NOMO-1 treated with dmso at 0.1 percent for 144 hours (cell line): ENCODE measurements around the gene HABP2.

Experiments
- DNase-seq: peaks from one replicate; lab custom pipeline; 2025; ENCODE audit not compliant: unreplicated experiment; lab: John Stamatoyannopoulos, UW

The HABP2 gene

DNA sequence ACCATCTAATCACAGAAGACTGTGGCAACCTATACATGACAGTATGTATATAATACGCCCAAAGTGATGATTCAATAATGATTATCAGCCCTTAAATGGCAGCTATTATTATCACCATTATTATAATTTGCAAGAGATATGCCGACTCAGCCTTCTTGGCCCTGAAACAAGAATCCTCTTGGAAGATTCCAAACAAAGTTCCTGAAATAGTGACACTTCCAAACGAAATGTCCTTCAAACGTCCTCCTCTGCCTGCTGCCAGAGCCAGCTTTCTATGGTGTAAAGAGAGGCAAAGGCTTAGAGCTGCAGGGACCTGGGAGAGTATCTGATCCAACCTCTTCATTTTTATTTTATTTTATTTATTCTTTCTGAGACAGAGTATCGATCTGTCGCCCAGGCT is 75.0 kb downstream of the HABP2 start:
- DNase-seq: no peak

DNA sequence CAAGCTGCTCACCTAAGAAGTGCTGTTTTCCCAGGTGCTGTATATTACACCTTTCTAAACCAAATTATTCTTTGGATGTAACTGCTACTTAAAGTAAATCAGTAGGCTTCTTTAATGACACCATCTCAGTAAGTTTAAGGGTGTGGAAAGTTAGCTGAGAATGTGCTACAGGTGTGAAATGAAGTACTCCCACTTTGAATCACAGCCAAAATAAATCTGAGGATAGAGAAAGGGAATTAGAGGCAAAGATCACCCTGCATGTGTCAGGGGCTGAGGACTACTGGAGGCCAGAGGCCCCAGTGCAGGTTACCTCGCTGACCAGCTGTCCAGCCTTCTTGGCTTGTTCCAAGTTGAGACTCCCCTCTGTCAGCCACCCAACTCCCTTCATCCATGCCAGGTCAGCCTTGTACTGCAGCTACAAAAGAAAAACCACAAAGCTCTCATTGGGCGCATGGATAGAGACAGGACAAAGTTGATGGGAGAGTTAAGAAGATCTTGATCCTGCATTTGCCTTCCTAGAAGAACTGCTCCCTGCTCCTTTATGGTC is 75.8 kb downstream of the HABP2 start:
- no peak for DNase-seq

DNA sequence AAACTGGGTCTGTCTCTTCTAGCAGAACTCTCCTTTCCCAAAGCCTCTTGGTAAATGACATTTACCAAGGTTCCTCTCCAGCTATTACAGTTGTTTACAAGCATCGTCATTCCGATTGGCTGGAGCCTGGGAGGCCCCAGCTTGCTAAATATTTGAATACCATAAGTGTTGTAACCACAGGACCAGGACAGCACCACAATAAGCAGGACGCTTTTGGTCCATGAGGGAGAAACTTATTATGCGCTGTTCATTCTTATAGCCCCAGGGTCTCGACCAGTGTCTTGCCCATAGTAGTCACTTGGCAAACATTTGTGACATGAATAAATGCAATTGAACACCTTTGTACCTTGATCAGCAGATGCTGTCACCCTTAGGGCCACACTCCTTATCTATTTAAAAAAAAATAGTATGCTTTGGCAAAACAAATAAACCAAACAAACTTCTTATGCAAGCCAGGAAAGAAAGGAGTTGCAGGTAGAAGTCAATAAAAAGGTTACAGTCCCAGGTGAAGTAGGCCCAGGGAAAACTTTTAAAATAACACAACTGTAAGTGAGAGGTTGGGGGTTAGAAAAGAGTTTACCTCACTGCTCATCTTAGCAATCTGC is 78.2 kb downstream of the HABP2 start:
- DNase-seq: no peak

DNA sequence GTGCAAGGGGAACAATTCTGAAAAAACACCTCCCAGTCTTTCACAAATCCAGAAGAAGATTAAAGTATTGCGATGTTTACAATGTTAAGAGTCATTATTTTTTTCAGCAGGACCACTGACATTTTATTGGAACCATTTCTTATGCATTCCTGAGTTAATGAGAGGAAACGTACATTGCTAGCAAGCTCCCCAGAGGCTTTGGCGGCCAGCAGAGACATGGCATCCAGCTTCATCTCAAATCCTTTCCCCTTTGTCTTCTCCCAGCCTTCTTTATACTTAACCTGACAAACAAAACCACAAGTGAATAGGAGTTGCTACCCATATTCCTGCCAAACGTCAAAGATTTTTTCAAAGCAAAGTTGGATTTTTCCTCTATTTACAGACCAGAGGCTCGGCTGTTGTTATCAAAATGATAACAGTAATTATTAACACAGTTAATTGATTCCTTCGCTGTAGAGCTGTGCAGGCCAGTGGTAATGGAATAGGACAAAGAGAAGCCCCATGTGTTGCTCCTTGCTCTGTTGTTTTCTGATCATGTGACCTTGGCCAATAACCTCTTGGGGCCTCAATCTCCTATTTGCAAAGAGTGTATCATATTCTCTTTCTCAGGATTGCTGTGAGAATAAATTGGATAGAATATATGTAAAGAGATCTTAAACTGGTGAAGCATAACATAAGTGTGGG is 79.0 kb downstream of the HABP2 start:
- no peak for DNase-seq
